ENCODE data around the gene PHB1. TPM values are rescaled to one million over a fixed set of nuclear protein-coding genes. Genes with fewer than 3 reads are reported as not detected.
"Not testable (repeated sequence)": the region's sequence is repeated elsewhere in the genome, so short reads cannot be mapped to it uniquely, and the experiment has no call there.

PHB1 gene
- total RNA-seq, 4 donors from 2014 or later: 98.7 to 108 (median 102) TPM

DNA sequence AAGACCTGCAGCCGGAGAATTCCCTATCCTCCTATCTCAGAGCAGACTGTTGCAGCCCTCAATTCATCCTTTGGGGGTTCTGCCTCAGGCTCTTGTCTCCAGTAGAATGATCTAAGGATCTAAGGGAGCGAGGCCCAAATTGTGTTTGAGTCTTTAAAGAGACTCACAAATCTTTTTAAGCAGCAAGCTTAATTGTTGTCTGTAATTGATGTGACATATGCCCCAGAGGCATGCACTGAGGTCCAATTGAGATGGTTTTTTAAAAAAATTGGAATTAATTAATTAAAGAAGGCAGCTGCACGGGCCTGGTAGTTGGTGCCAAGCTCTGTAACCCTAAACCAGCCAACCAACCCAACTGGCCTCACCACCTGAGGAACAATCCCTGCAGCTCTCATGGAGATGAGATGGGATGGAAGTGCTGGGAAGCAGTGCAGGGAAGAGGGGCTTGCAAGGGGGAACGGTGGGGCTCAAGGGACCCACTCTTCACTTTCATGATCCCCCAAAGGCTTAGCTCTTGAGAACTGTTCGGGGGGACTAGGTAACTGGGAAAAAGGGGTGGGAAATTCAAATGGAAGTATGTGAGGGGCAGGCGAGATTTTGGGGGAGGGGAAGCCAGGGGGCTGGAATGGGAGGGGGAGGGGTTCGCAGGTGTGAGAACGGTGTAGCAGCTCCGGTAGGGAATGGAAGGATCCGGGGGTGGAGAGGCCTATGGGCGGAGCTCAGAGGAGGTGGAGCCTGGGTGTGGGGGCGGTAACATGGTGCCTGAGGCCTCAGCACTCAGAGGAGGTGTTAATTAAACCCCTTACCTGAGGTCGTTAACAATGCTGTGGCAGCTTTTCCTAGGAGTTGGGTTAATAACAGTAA lies 43.5 kb downstream of the PHB1 start:
- 41 to 52% methylated on average over 9 to 12 of the region's 13 CpGs for WGBS, 2 donors (ENCODE audit: low coverage in 1 of 2)
- Histone ChIP-seq H3K4me1 (no peaks in the 10 kb centered on the region), H3K27me3 (no peaks in the 10 kb centered on the region), H3K27ac (no peak overlapping the region), H3K4me3 (no peak overlapping the region), H3K36me3 (no peaks in the 10 kb centered on the region), H3K9me3 (no peaks in the 10 kb centered on the region)
- TF ChIP-seq POLR2AphosphoS5 (IDR thresholded peaks at IDR 0.05) (no peak), EP300 (IDR thresholded peaks at IDR 0.05) (no peak), POLR2A (IDR thresholded peaks at IDR 0.05) (no peak), CTCF (IDR thresholded peaks at IDR 0.05) (no peak)
- no peak for ATAC-seq

DNA sequence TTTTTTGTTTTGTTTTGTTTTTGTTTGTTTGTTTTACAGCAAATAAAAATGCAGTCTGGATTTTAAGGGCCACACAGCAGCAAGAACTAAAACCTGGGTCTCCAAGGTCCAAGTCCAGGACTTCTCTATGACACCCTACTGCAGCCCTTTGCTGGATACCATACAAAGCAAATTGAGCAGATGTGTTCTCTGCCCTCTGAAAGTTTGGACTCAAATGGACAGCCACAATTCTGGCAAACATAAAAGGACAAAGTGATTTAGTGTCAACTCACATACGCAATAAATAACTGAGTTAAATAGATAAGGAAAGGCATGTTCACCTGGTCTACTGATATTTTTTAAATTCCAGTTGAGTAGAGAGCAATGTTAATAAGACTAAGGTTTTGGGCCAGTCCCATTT lies 44.9 kb downstream of the PHB1 start:
- no peak for ATAC-seq
- H3K4me3 ChIP-seq: no peak overlapping the region
- TF ChIP-seq POLR2AphosphoS5 (IDR thresholded peaks at IDR 0.05) (no peak), POLR2A (IDR thresholded peaks at IDR 0.05) (no peak), EP300 (IDR thresholded peaks at IDR 0.05) (no peak), CTCF (IDR thresholded peaks at IDR 0.05) (no peak)
- no peaks in the 10 kb centered on the region for H3K9me3 ChIP-seq
- 86 to 100% methylated on average over 1 of the region's 1 CpG for WGBS, 2 donors (ENCODE audit: low coverage in 1 of 2)
- no peak overlapping the region for H3K27ac ChIP-seq
- H3K4me1 ChIP-seq: no peaks in the 10 kb centered on the region
- H3K36me3 ChIP-seq: no peaks in the 10 kb centered on the region
- no peaks in the 10 kb centered on the region for H3K27me3 ChIP-seq

GRCh38 chr17:49369089-49369488 lies 45.6 kb downstream of the PHB1 start:
- Histone ChIP-seq H3K27me3 (no peaks in the 10 kb centered on the region), H3K9me3 (no peaks in the 10 kb centered on the region), H3K4me1 (no peaks in the 10 kb centered on the region), H3K27ac (no peak overlapping the region), H3K4me3 (no peak overlapping the region), H3K36me3 (no peaks in the 10 kb centered on the region)
- WGBS, 2 donors (ENCODE audit: low coverage in 1 of 2): 75% methylated on average over 1 of the region's 1 CpG; no CpG with 5 or more reads in 1 of the 2 donors
- no peak for ATAC-seq
- no peak for TF ChIP-seq POLR2A (IDR thresholded peaks at IDR 0.05)
- TF ChIP-seq POLR2AphosphoS5 (IDR thresholded peaks at IDR 0.05): no peak
- no peak for TF ChIP-seq EP300 (IDR thresholded peaks at IDR 0.05)
- no peak for TF ChIP-seq CTCF (IDR thresholded peaks at IDR 0.05)

DNA sequence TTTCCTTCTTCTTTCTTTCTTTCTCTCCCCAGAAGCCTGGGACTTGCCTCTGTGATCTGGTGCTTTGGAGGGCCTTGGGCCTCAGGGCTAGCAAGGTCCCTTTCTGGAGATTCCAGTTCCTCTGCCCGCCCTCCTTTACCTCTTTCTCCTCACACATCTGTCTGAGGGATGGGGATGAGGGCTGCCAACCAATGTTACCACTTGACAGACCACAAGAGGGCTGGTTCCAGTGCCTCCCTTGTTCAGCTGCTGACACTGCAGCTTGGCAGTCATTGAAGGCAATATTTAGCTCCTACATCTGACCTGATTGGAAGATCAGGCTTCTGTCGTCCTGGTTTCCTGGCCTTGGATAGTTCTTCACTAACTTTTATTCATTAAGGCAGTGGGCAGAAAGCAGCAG lies 49.0 kb downstream of the PHB1 start:
- Histone ChIP-seq H3K27ac (no peak overlapping the region), H3K4me3 (no peak overlapping the region), H3K9me3 (no peaks in the 10 kb centered on the region), H3K36me3 (no peaks in the 10 kb centered on the region), H3K27me3 (no peaks in the 10 kb centered on the region), H3K4me1 (peaks cover 0 to 16% (median 3%) of the 10 kb centered on the region in 3 donors)
- 25 to 100% methylated on average over 1 to 2 of the region's 2 CpGs for WGBS, 2 donors (ENCODE audit: low coverage in 1 of 2)
- no peak for ATAC-seq
- TF ChIP-seq POLR2AphosphoS5 (IDR thresholded peaks at IDR 0.05) (no peak), CTCF (IDR thresholded peaks at IDR 0.05) (no peak), EP300 (IDR thresholded peaks at IDR 0.05) (no peak), POLR2A (IDR thresholded peaks at IDR 0.05) (no peak)

GRCh38 chr17:49365126-49365525 lies 49.6 kb downstream of the PHB1 start:
- H3K36me3 ChIP-seq, H3K4me3 ChIP-seq, H3K9me3 ChIP-seq, ATAC-seq, H3K27me3 ChIP-seq, H3K27ac ChIP-seq: not testable (repeated sequence)
- peaks cover 0 to 21% (median 7%) of the 10 kb centered on the region in 3 donors for H3K4me1 ChIP-seq
- WGBS, 2 donors (ENCODE audit: low coverage in 1 of 2): 60 to 85% methylated on average over 1 to 3 of the region's 10 CpGs

All from gastroesophageal sphincter (tissue), 4 donors.